NCI-H1105 (cell line): Measurements from ENCODE around the gene APLF.
"Not testable (repeated sequence)": the region's sequence is repeated elsewhere in the genome, so short reads cannot be mapped to it uniquely, and the experiment has no call there.

ENCODE experiments used
- DNase-seq: peaks from one replicate; lab custom pipeline; 2025; lab: John Stamatoyannopoulos, UW

The APLF gene

DNA sequence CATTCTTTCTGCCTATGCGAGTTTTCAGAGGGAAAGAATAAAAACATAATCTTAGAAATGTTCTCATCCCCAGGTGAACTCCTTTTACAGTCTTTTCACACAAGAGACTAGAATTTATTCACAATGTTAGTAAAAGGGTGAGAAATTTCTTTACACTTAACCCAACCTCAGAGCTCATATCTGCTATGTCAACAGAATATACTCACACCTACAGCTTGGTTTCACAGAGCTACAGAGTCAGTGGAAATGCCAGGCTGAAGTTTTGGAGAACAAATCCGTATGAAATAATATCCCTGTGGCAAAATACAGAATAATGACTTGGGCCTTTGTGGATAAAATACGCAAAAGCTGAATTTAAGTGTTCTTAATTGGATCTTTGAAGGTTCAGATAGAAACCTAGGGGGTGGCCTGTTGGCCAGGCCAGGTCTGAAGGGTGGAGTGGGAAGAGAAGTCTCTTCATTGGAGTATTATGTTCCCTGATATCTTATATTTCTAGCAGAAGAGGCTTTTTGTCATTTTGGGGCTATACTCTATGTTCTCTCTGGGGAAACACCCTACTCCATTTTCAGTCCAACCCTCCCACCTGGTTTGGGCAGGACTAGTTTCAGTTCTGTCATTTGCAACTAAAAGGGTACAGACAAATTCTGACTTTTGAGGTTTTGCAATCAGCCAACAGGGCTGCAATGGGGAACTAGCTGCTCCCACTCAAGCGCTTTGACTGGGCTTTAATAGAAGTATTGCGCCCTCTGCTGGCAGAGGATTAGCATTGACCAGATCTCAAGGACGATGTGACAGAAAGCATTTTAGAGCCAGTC, 26.0 kb upstream of the APLF start:
- DNase-seq, result peak; percentile 75

GRCh38 chr2:68441994-68442322, 25.4 kb upstream of the APLF start:
- no peak for DNase-seq

DNA sequence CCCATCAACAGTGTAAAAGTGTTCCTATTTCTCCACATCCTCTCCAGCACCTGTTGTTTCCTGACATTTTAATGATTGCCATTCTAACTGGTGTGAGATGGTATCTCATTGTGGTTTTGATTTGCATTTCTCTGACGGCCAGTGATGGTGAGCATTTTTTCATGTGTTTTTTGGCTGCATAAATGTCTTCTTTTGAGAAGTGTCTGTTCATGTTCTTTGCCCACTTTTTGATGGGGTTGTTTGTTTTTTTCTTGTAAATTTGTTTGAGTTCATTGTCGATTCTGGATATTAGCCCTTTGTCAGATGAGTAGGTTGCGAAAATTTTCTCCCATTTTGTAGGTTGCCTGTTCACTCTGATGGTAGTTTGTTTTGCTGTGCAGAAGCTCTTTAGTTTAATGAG, 21.0 kb upstream of the APLF start:
- DNase-seq, result not testable (repeated sequence)

GRCh38 chr2:68447118-68447517, 20.3 kb upstream of the APLF start:
- no peak for DNase-seq

- no peak for DNase-seq
Observed at GRCh38 chr2:68448671-68449653, 18.4 kb upstream of the APLF start.

DNA sequence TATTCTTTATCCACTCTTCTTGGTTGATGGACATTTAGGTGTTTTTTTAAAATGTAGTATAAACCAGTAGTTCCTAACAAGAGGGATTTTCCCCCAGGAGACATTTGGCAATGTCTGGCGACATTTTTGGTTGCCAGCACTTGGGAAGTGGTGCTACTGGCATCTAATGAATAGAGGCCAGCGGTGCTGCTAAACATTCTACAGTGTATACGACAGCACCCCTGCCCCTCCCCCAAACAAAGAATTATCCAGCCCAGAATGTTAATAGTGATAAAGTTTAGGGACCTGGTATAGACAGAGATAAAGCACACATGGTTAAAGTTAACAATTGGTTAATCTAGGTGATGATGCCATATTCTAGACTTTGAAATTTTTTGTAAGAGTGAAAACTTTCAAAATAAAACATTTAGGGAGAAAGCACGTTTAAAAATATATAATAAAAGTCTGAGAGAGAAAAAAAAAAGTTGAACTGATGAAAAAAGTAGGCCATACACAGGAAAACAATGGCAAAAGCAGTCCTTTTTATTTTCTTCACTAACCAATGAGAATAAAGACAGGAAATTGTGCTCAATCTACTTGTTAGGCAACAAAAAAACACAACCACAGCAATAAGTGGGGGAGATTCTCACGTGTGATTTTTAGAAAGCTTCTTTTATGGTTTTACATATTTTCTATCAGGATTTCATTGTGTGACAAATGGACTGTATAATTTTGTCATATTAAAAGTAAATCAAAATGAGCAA, 15.1 kb upstream of the APLF start:
- no peak for DNase-seq

GRCh38 chr2:68453761-68454360, 13.5 kb upstream of the APLF start:
- DNase-seq, result no peak

GRCh38 chr2:68454719-68455118, 12.7 kb upstream of the APLF start:
- DNase-seq, result no peak

GRCh38 chr2:68456198-68456597, 11.2 kb upstream of the APLF start:
- no peak for DNase-seq

GRCh38 chr2:68458981-68459380, 8.4 kb upstream of the APLF start:
- DNase-seq, result no peak

DNA sequence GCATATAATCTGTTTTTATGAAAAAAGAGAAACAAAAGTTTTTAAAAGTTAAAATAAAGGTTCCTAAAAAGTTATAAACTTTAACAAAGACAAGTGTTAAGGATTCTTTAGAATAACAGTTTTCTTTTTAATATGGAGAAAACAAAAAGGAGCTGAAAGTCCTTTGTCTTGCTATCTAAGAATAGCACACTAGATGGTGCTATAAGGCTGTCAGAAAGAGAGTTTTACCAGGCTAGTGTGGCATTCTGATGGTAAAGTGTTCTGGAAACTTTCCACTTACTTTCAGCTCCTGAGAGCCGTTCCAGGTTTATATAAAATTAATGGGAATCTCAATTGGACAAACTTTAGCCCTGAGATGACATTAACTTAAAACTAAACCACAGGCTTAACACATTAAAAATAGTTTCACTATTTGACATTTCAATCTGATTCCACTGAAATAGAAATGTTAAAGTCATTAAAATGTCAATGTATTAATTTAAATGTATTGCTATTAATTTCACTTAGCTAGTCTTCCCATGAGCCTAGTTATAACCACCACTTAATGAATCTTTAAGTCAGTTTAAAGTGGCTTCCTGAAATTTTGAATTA, 4.0 kb upstream of the APLF start:
- peak; percentile 49 for DNase-seq

DNA sequence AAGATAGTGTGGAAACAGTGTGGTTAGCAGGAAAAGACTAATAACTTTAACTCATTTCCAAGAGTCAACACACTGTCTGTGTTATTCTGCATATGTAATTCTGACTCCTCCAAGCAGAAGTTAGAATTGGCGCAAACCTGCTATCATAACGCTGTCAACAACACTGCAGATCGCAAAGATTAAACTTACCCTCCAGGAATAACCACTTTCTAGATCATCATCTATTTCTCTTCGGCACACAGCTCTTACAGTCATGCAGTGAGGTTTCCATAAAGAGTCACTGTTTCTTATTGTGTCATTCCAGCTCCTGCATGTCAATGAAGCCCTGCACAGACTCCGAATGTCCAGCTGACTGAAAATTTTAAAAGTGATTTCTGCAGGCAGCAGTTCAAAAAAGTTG, 2.7 kb upstream of the APLF start:
- no peak for DNase-seq

DNA sequence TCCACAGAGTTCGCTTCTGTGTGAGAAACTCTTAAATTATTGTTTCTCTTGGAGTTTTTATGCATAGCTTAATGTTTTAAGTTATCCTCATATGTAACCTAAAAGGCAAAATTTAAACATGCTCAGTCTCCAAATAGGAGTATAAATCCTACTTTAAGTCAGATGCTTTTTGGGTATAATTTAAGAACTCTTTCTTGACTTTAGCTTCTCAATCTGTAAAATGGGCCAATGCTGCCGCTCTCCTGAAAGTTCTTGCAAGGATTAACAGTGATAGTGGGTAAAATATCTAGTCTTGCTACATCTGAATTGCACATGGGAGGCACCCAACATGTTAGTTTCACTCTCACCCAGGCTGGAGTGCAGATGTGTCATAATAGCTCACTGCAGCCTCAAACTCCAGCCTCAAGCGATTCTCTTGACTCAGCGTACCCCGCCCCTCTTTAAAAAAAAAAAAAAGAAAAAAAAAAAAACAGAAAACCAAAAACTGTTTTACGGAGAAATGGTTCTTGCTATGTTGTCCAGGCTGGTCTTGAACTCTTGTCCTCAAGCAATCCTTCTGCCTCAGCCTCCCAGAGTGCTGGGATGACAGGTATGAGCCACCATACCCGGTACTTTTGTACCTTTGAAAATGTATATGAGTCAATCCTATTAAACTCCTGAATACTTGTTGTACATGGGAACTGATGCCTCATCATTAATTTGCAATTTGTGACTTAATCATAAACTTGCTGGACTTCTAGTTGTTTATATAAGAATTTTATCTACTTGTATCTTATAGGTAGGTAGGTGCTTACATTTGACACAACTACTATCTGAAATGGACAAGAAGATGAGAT, 2.1 kb upstream of the APLF start:
- no peak for DNase-seq

DNA sequence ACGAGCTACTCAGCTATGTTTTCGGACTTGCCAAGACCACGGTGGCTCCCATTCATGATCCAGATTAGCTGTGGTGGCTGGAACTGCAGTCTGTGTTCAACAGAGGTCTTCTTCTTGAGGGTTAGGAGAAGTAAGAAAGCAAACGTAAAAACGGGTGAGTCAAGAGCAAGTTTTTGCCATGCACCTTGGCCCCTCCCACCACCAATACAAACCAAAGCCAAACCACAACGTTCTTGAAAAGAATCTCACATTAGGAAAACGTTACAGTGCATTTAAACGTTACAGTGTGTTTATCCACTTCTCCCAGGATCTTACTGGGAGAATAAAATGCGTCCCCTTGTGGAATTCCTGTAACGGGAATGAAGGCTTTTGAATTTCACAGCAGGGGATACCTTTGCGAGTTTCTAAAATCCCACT, 1.0 kb upstream of the APLF start:
- no peak for DNase-seq

DNA sequence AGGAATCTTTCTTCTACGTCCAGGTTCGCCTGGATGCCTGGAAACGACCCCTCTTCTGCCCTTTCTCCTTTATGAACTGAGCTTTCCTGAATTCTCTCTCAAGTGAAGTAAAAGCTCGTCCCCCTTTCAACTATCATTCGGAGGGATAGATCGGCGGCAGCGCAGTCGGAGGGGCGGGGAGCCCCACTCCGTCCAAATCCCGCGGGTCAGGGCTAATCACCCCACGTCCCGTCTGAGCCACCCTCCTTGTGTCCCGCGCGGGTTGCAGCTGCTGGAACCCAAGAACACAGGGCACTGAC, 658 bp upstream of the APLF start:
- no peak for DNase-seq

- no peak for DNase-seq
Observed at GRCh38 chr2:68468801-68469200, 1.4 kb downstream of the APLF start.

- no peak for DNase-seq
Observed at GRCh38 chr2:68469935-68470334, 2.5 kb downstream of the APLF start.

DNA sequence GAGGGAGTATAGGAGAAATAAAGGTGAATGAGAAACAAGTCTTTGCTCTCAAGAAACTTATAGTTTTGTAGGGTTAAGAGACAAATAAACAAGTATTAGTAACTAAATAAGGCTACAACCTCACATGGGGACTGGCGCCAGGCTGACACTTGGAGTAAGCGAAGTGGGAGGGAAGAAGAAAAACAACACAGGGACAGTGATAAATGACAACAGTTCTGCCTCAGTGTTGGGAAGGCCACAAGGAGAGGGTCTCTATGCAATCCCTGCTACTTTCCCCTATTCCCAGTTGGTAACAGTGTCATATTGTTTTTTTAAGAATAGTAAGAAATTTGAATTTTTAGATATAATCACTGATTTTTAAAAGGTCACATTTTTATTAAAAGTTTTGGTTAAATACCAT, 4.0 kb downstream of the APLF start:
- no peak for DNase-seq

DNA sequence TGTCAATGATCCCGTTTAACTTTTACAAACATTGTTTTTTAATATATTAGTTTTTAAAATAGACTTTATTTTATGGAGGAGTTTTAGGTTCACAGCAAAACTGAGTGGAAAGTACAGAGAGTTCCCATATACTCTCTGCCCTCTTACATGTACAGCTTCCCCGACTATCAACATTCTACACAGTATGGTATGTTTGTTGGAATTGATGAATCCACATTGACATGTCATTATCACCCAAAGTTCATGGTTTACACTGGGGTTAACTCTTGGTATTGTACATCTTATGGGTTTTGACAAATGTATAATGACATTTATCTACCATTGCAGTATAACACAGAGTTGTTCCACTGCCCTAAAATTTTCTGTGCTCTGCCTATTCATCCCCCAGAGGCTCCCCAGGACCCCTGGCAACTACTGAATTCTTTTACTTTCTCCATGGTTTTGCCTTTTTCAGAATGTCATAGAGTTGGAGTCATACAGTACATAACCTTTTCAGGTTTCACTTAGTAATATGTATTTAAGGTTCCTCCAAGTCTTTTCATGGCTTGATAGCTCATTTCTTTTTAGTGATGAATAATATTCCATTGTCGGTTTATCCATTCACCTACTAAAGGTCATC, 5.5 kb downstream of the APLF start:
- no peak for DNase-seq

DNA sequence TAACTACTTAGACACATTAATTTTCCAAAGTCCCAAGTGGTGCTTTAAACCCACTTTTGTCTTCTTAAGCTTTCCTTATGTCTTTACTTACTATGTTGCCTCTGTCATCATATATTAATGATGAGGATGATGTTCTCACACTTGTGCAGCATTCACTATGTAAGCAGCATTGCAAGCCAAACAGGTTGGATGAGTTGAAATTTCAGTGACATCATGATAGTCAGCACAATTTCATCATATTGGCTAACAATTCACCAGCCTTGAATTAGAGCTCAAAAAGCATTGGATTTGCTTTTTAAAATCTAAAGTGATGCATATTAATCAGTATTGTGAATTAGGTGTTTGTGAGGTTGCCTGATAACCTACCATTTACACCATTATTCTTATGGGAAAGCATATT, 7.7 kb downstream of the APLF start:
- no peak for DNase-seq

DNA sequence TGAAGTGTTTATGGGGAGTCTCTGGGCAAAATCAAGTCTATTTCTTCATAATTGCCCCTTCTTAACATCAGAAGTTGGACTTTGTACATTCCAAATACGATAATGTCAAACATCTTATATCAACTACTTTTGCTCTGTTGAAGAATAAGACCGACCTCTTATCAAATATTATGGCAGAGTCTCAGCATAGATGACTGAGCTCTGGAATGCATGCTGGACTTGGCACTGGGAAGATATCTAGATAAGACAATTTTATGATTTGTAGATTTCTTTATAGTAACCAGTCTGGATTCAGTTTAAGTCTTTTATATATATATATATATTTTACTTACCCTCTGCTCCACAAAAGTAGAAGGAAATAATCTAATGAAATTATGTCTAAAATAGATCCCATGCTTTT, 8.2 kb downstream of the APLF start:
- no peak for DNase-seq
